SU-DHL-6 (cell line): ENCODE measurements around the gene RSL1D1.

Experiments used
- H2AFZ ChIP-seq: fragments of 200-600 bp; sonication (generic); 2 replicates; pipeline ENCODE4 v1.6.1; 2014; ENCODE audit warnings: low read depth, mild to moderate bottlenecking, moderate library complexity, mixed read lengths, antibody characterized with exemption, low read length; ENCODE audit not compliant: severe bottlenecking
- H3F3A ChIP-seq: fragments of 200-600 bp; shearing (Covaris generic); 2 replicates; pipeline ENCODE4 v1.6.0; 2016; ENCODE audit warnings: antibody characterized with exemption, mild to moderate bottlenecking; ENCODE audit not compliant: insufficient read depth
- H3K27ac ChIP-seq: fragments of 200-600 bp; sonication (generic); 2 replicates; pipeline ENCODE4 v1.5.1; 2016; ENCODE audit warnings: low read depth, mild to moderate bottlenecking, low read length, moderate library complexity, mixed read lengths
- H3K27me3 ChIP-seq: fragments of 200-600 bp; sonication (generic), shearing (Covaris generic); 2 replicates; pipeline ENCODE4 v1.6.0; 2014; ENCODE audit warnings: mild to moderate bottlenecking, low read length
- H3K36me3 ChIP-seq: fragments of 200-600 bp; sonication (generic); 2 replicates; pipeline ENCODE4 v1.6.1; 2014; ENCODE audit warnings: mild to moderate bottlenecking, low read length, mixed read lengths
- H3K4me2 ChIP-seq: fragments of 300-600, 200-600 bp; shearing (Covaris generic), sonication (generic); 2 replicates; pipeline ENCODE4 v1.6.0; 2014; ENCODE audit warnings: low read length, low read depth, mild to moderate bottlenecking; ENCODE audit not compliant: poor library complexity, severe bottlenecking
- H3K4me3 ChIP-seq: fragments of 200-600 bp; sonication (generic); 2 replicates; pipeline ENCODE4 v1.5.1; 2014; ENCODE audit warnings: antibody characterized with exemption, low read length, mild to moderate bottlenecking, mixed read lengths; ENCODE audit not compliant: insufficient read depth, poor library complexity, severe bottlenecking
- H3K79me2 ChIP-seq: fragments of 200-600 bp; sonication (generic); 2 replicates; pipeline ENCODE4 v1.6.1; 2014; ENCODE audit warnings: mild to moderate bottlenecking, low read length, moderate library complexity; ENCODE audit not compliant: insufficient read depth
- H3K9ac ChIP-seq: fragments of 200-600 bp; sonication (generic); 2 replicates; pipeline ENCODE4 v1.7.0; 2014; ENCODE audit warnings: mild to moderate bottlenecking, low read length
- H3K9me2 ChIP-seq: fragments of 200-600 bp; sonication (generic); replicated peaks from 2 replicates; pipeline ENCODE4 v1.6.1; 2014; ENCODE audit warnings: low read length; ENCODE audit not compliant: insufficient read depth
- H3K9me3 ChIP-seq: fragments of 200-600 bp; sonication (generic); 2 replicates; pipeline ENCODE4 v1.6.1; 2014; ENCODE audit warnings: low read length, mixed read lengths; ENCODE audit not compliant: insufficient read depth
- H4K20me1 ChIP-seq: fragments of 200-600 bp; sonication (generic); 2 replicates; pipeline ENCODE4 v1.6.1; 2014; ENCODE audit warnings: low read depth, mild to moderate bottlenecking, antibody characterized with exemption, low read length, moderate library complexity, mixed read lengths
- CTCF ChIP-seq: fragments of 200-600 bp; sonication (generic); IDR thresholded peaks from one replicate; pipeline ENCODE4 v1.5.1; 2017; ENCODE audit warnings: antibody characterized with exemption, mild to moderate bottlenecking, low read length, moderate library complexity; ENCODE audit not compliant: insufficient read depth, poor library complexity, severe bottlenecking
- EZH2phosphoT487 ChIP-seq: fragments of 200-600 bp; sonication (generic), shearing (Covaris generic); conservative IDR thresholded peaks from 2 replicates; pipeline ENCODE4 v1.6.1; 2018; ENCODE audit warnings: mild to moderate bottlenecking, antibody characterized with exemption, low read length, moderate library complexity, mixed read lengths

Gene RSL1D1

GRCh38 chr16:11844499-11844898 lies 6.8 kb downstream of the RSL1D1 start:
- no peak overlapping the region for H3K27ac ChIP-seq
- H3K4me3 ChIP-seq = no peak overlapping the region
- H3K27me3 ChIP-seq = no peaks in the 10 kb centered on the region
- peaks cover 50% of the 10 kb centered on the region for H3K79me2 ChIP-seq
- no peak overlapping the region for H3K4me2 ChIP-seq
- H4K20me1 ChIP-seq = 0 out of 2 replicates have a peak, but pooled peaks cover 2% of the 10 kb centered on the region
- no peaks in the 10 kb centered on the region for H3K9me2 ChIP-seq
- H3F3A ChIP-seq = peaks cover 11% of the 10 kb centered on the region; the same call in 1 of the 2 replicates
- TF ChIP-seq EZH2phosphoT487 = no peak
- TF ChIP-seq CTCF = no peak
- H3K9me3 ChIP-seq = no peaks in the 10 kb centered on the region
- H3K36me3 ChIP-seq = peaks cover 42% of the 10 kb centered on the region
- no peak overlapping the region for H2AFZ ChIP-seq
- no peak overlapping the region for H3K9ac ChIP-seq

GRCh38 chr16:11843861-11844260 lies 7.5 kb downstream of the RSL1D1 start:
- no peak overlapping the region for H2AFZ ChIP-seq
- TF ChIP-seq EZH2phosphoT487 (no peak), CTCF (no peak)
- H3K4me2 ChIP-seq = no peak overlapping the region
- H3K27ac ChIP-seq = no peak overlapping the region
- H3K79me2 ChIP-seq = peaks cover 43% of the 10 kb centered on the region
- 0 out of 2 replicates have a peak, but pooled peaks cover 3% of the 10 kb centered on the region for H4K20me1 ChIP-seq
- no peaks in the 10 kb centered on the region for H3K27me3 ChIP-seq
- H3K4me3 ChIP-seq = no peak overlapping the region
- no peaks in the 10 kb centered on the region for H3K9me3 ChIP-seq
- H3K9ac ChIP-seq = no peak overlapping the region
- peaks cover 11% of the 10 kb centered on the region; the same call in 1 of the 2 replicates for H3F3A ChIP-seq
- peaks cover 44% of the 10 kb centered on the region for H3K36me3 ChIP-seq
- H3K9me2 ChIP-seq = no peaks in the 10 kb centered on the region

- H3K27me3 ChIP-seq = no peaks in the 10 kb centered on the region
- no peak overlapping the region for H3K4me3 ChIP-seq
- H3K79me2 ChIP-seq = peaks cover 37% of the 10 kb centered on the region
- H3K9ac ChIP-seq = no peak overlapping the region
- peaks cover 44% of the 10 kb centered on the region for H3K36me3 ChIP-seq
- H3K9me3 ChIP-seq = no peaks in the 10 kb centered on the region
- 0 out of 2 replicates have a peak, but pooled peaks cover 3% of the 10 kb centered on the region for H4K20me1 ChIP-seq
- TF ChIP-seq EZH2phosphoT487 = no peak
- H3K9me2 ChIP-seq = no peaks in the 10 kb centered on the region
- peaks cover 11% of the 10 kb centered on the region; the same call in 1 of the 2 replicates for H3F3A ChIP-seq
- no peak overlapping the region for H3K4me2 ChIP-seq
- H3K27ac ChIP-seq = no peak overlapping the region
- no peak overlapping the region for H2AFZ ChIP-seq
These were observed 8.1 kb downstream of the RSL1D1 start for GRCh38 chr16:11843206-11843605.

GRCh38 chr16:11841026-11841425 lies 10.3 kb downstream of the RSL1D1 start:
- H4K20me1 ChIP-seq = peaks cover 7% of the 10 kb centered on the region; the same call in 1 of the 2 replicates
- no peaks in the 10 kb centered on the region for H3K27me3 ChIP-seq
- TF ChIP-seq CTCF (no peak), EZH2phosphoT487 (no peak)
- H3K9me2 ChIP-seq = no peaks in the 10 kb centered on the region
- no peaks in the 10 kb centered on the region for H3K9me3 ChIP-seq
- no peak overlapping the region for H2AFZ ChIP-seq
- peaks cover 17% of the 10 kb centered on the region; the same call in 1 of the 2 replicates for H3K79me2 ChIP-seq
- no peak overlapping the region for H3K4me2 ChIP-seq
- H3K9ac ChIP-seq = no peak overlapping the region
- H3F3A ChIP-seq = peaks cover 6% of the 10 kb centered on the region; the same call in 1 of the 2 replicates
- no peak overlapping the region for H3K4me3 ChIP-seq
- H3K27ac ChIP-seq = no peak overlapping the region
- peaks cover 37% of the 10 kb centered on the region for H3K36me3 ChIP-seq
